ENCODE results near the gene CDK18. TPM values are rescaled to one million over a fixed set of nuclear protein-coding genes. Genes with fewer than 3 reads are reported as not detected.

The CDK18 gene
- total RNA-seq, 1 donor from 2014 or later: 17.8 TPM

DNA sequence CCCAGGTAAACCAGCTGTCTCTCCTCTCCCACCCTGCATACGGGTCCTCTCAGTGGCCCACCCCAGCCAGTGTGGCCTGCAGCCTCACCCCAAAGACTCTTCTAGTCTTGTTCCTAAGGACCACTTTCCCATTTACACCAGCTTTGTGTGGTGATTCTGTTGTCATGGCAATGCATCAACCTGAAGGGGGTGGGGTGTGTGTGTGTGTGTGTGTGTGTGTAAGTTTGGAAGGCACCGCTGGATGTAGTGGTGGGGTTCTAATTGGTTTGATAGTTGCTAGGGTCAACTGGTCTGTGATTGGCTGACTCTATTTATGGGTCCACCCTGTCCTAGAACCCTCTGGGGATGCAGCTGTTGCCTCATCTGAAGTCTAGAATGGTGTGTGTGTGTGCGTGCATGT is 4.7 kb upstream of the CDK18 start:
- peaks cover 39% of the 10 kb centered on the region for H3K27me3 ChIP-seq (ENCODE audit: insufficient read depth, low read length)
- no peaks in the 10 kb centered on the region for H3K79me2 ChIP-seq (ENCODE audit: insufficient read depth, low read length)
- Mint-ChIP-seq H3K27me3 (ENCODE audit: low read depth, unreplicated experiment) (peaks cover 39% of the 10 kb centered on the region), H3K27ac (ENCODE audit: unreplicated experiment) (no peak overlapping the region), H3K4me1 (ENCODE audit: low read depth, unreplicated experiment) (peaks cover 9% of the 10 kb centered on the region), H3K4me3 (ENCODE audit: unreplicated experiment) (no peak overlapping the region), H3K36me3 (ENCODE audit: low read depth, unreplicated experiment) (no peaks in the 10 kb centered on the region), H3K9me3 (ENCODE audit: unreplicated experiment) (no peaks in the 10 kb centered on the region)
- FAIRE-seq (no peak), DNase-seq (ENCODE audit: low read depth) (no peak)
- TF ChIP-seq, protein P1, sequence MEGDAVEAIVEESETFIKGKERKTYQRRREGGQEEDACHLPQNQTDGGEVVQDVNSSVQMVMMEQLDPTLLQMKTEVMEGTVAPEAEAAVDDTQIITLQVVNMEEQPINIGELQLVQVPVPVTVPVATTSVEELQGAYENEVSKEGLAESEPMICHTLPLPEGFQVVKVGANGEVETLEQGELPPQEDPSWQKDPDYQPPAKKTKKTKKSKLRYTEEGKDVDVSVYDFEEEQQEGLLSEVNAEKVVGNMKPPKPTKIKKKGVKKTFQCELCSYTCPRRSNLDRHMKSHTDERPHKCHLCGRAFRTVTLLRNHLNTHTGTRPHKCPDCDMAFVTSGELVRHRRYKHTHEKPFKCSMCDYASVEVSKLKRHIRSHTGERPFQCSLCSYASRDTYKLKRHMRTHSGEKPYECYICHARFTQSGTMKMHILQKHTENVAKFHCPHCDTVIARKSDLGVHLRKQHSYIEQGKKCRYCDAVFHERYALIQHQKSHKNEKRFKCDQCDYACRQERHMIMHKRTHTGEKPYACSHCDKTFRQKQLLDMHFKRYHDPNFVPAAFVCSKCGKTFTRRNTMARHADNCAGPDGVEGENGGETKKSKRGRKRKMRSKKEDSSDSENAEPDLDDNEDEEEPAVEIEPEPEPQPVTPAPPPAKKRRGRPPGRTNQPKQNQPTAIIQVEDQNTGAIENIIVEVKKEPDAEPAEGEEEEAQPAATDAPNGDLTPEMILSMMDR (IDR thresholded peaks at IDR 0.05; ENCODE audit: insufficient read depth, low read depth, low read length): no peak
- H3K36me3 ChIP-seq (ENCODE audit: insufficient read depth, low read length): no peaks in the 10 kb centered on the region
- no peak overlapping the region for H3K4me3 ChIP-seq (ENCODE audit: insufficient read depth, low read depth, low read length)
- no peak overlapping the region for H3K9ac ChIP-seq (ENCODE audit: low read length)
- peaks cover 3% of the 10 kb centered on the region for H3K4me1 ChIP-seq (ENCODE audit: insufficient read depth, low read length)
- H2AFZ ChIP-seq (ENCODE audit: low read depth, low read length): no peak overlapping the region
- no peak overlapping the region for H3K4me2 ChIP-seq (ENCODE audit: low read length)
- H3K9me3 ChIP-seq (ENCODE audit: insufficient read depth, low read depth, low read length): peaks cover 2% of the 10 kb centered on the region
- no peaks in the 10 kb centered on the region for H4K20me1 ChIP-seq (ENCODE audit: insufficient read depth, low read length)
- no peak overlapping the region for H3K27ac ChIP-seq (ENCODE audit: low read depth, low read length)

DNA sequence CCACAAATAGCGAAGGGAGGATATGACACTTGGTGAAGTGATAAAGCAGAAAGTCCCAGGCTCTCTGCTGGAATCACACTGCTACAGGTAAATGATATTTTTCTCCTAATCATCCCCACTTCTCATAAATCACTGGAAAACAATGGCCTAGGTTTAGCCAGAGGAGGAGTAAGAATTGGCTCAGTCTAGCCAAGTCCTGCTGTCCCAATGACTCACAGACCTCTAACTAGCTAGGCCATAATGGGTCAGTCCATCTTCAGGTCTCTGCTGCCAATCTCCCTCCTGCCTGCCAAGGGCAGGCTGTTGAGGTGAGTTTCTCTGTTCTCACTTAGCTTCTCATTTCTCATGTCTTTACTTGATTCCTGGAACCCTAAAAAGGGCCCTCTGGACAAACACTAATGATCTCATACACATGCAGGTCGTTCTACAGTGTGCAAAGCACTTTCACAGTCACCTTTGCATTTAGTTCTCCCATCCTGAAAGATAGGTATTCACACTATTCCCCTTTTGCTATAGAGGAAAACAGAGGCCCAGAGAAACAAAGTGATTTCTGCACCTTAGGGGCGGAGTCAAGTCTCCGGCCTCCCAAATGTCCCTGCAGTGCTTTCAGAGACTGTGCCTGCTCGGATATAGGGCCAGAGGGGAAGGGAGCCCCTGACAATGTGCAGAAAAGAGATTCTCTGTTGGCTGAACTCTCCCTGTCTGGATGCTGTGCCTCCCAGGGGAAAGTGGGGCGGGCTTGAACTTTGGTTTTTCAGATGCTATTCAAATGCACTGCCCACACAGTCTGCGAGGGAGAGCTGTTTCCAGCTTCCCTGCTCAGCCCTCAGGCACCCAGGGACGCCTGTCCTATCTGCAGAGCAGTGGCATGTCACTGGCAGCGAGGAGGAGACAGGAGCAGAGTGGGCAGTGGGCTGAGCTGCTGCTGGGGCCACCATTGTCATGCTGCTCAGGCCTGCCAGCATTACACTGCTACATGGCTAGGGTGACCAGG is 3.9 kb upstream of the CDK18 start:
- peaks cover 33% of the 10 kb centered on the region for H3K27me3 Mint-ChIP-seq (ENCODE audit: low read depth, unreplicated experiment)
- H3K9me3 Mint-ChIP-seq (ENCODE audit: unreplicated experiment): no peaks in the 10 kb centered on the region
- Histone ChIP-seq H2AFZ (ENCODE audit: low read depth, low read length) (no peak overlapping the region), H3K36me3 (ENCODE audit: insufficient read depth, low read length) (no peaks in the 10 kb centered on the region), H3K27me3 (ENCODE audit: insufficient read depth, low read length) (peaks cover 38% of the 10 kb centered on the region), H3K9ac (ENCODE audit: low read length) (no peak overlapping the region), H4K20me1 (ENCODE audit: insufficient read depth, low read length) (no peaks in the 10 kb centered on the region), H3K4me2 (ENCODE audit: low read length) (no peak overlapping the region), H3K79me2 (ENCODE audit: insufficient read depth, low read length) (no peaks in the 10 kb centered on the region), H3K27ac (ENCODE audit: low read depth, low read length) (no peak overlapping the region), H3K4me1 (ENCODE audit: insufficient read depth, low read length) (peaks cover 5% of the 10 kb centered on the region), H3K9me3 (ENCODE audit: insufficient read depth, low read depth, low read length) (peaks cover 2% of the 10 kb centered on the region), H3K4me3 (ENCODE audit: insufficient read depth, low read depth, low read length) (no peak overlapping the region)
- no peak overlapping the region for H3K4me3 Mint-ChIP-seq (ENCODE audit: unreplicated experiment)
- FAIRE-seq (no peak), DNase-seq (ENCODE audit: low read depth) (peak; percentile 44)
- no peak overlapping the region for H3K27ac Mint-ChIP-seq (ENCODE audit: unreplicated experiment)
- TF ChIP-seq, protein P1 (IDR thresholded peaks at IDR 0.05; ENCODE audit: insufficient read depth, low read depth, low read length): no peak
- no peak for TF ChIP-seq EZH2 (IDR thresholded peaks at IDR 0.05; ENCODE audit: insufficient read depth, low read length)
- peaks cover 9% of the 10 kb centered on the region for H3K4me1 Mint-ChIP-seq (ENCODE audit: low read depth, unreplicated experiment)
- H3K36me3 Mint-ChIP-seq (ENCODE audit: low read depth, unreplicated experiment): no peaks in the 10 kb centered on the region

Measured in astrocyte (in vitro differentiated cells and primary cell).